Measurements from ENCODE around the gene TMEM131. TPM values are rescaled to one million over a fixed set of nuclear protein-coding genes. Genes with fewer than 3 reads are reported as not detected.

Gene TMEM131
- total RNA-seq, 1 experiment from 2014 or later, result 29.6 TPM

GRCh38 chr2:98037206-98037605, 41.5 kb upstream of the TMEM131 start:
- H3K36me3 ChIP-seq (ENCODE audit: low read depth), result no peaks in the 10 kb centered on the region
- H3K4me2 ChIP-seq, result no peak overlapping the region
- intact Hi-C loops (cut with micrococcal nuclease; ENCODE audit: unreplicated experiment), result no loop called here
- no peak overlapping the region for H3K27ac ChIP-seq
- no peak for DNase-seq
- H3F3A ChIP-seq (ENCODE audit: insufficient read depth, low read depth), result no peaks in the 10 kb centered on the region
- no peaks in the 10 kb centered on the region for H3K9me2 ChIP-seq (ENCODE audit: insufficient read depth)
- no peaks in the 10 kb centered on the region for H3K4me1 ChIP-seq (replicated peaks; ENCODE audit: insufficient read depth)
- no peaks in the 10 kb centered on the region for H3K27me3 ChIP-seq (ENCODE audit: insufficient read depth, low read depth)
- TF ChIP-seq CTCF (conservative IDR thresholded peaks at IDR 0.05) (no peak), EZH2 (IDR thresholded peaks at IDR 0.05; ENCODE audit: low read depth) (no peak)
- ChIA-PET CTCF (no interaction called here), POLR2A (ENCODE audit: unreplicated experiment) (no interaction called here)
- H3K4me3 ChIP-seq, result no peak overlapping the region
- H3K9me3 ChIP-seq (ENCODE audit: insufficient read depth, low read depth), result no peaks in the 10 kb centered on the region
- no peak overlapping the region for H2AFZ ChIP-seq
- no peaks in the 10 kb centered on the region for H4K20me1 ChIP-seq (ENCODE audit: insufficient read depth)
- no peaks in the 10 kb centered on the region for H3K79me2 ChIP-seq (ENCODE audit: low read depth)
- BruUV-seq (replicated peaks), result no TSS peak

GRCh38 chr2:98036349-98037000, 40.7 kb upstream of the TMEM131 start:
- Histone ChIP-seq H4K20me1 (ENCODE audit: insufficient read depth) (no peaks in the 10 kb centered on the region), H3K27ac (no peak overlapping the region), H3K79me2 (ENCODE audit: low read depth) (no peaks in the 10 kb centered on the region), H3K27me3 (ENCODE audit: insufficient read depth, low read depth) (no peaks in the 10 kb centered on the region), H3K4me3 (no peak overlapping the region), H2AFZ (no peak overlapping the region), H3F3A (ENCODE audit: insufficient read depth, low read depth) (no peaks in the 10 kb centered on the region), H3K9me2 (ENCODE audit: insufficient read depth) (no peaks in the 10 kb centered on the region), H3K4me1 (replicated peaks; ENCODE audit: insufficient read depth) (no peaks in the 10 kb centered on the region), H3K9me3 (ENCODE audit: insufficient read depth, low read depth) (no peaks in the 10 kb centered on the region), H3K36me3 (ENCODE audit: low read depth) (no peaks in the 10 kb centered on the region), H3K4me2 (no peak overlapping the region)
- CTCF ChIA-PET, result interaction anchor here (0.7 kb wide), 1 partner anchor 327 kb away, joined by 5 read pairs; no protein-coding TSS in a partner anchor
- TF ChIP-seq CTCF (conservative IDR thresholded peaks at IDR 0.05) (no peak), EZH2 (IDR thresholded peaks at IDR 0.05; ENCODE audit: low read depth) (no peak)
- intact Hi-C loops (cut with micrococcal nuclease; ENCODE audit: unreplicated experiment), result no loop called here
- POLR2A ChIA-PET (ENCODE audit: unreplicated experiment), result no interaction called here
- BruUV-seq (replicated peaks), result no TSS peak
- DNase-seq, result no peak

GRCh38 chr2:98034745-98035144, 39.0 kb upstream of the TMEM131 start:
- Histone ChIP-seq H3K27me3 (ENCODE audit: insufficient read depth, low read depth) (no peaks in the 10 kb centered on the region), H4K20me1 (ENCODE audit: insufficient read depth) (no peaks in the 10 kb centered on the region), H3F3A (ENCODE audit: insufficient read depth, low read depth) (no peaks in the 10 kb centered on the region), H3K36me3 (ENCODE audit: low read depth) (no peaks in the 10 kb centered on the region), H3K4me1 (replicated peaks; ENCODE audit: insufficient read depth) (no peaks in the 10 kb centered on the region), H3K9me3 (ENCODE audit: insufficient read depth, low read depth) (no peaks in the 10 kb centered on the region), H3K4me3 (no peak overlapping the region), H2AFZ (no peak overlapping the region), H3K4me2 (no peak overlapping the region), H3K27ac (no peak overlapping the region), H3K9me2 (ENCODE audit: insufficient read depth) (no peaks in the 10 kb centered on the region), H3K79me2 (ENCODE audit: low read depth) (no peaks in the 10 kb centered on the region)
- POLR2A ChIA-PET (ENCODE audit: unreplicated experiment), result no interaction called here
- intact Hi-C loops (cut with micrococcal nuclease; ENCODE audit: unreplicated experiment), result no loop called here
- CTCF ChIA-PET, result no interaction called here
- no TSS peak for BruUV-seq (replicated peaks)
- TF ChIP-seq EZH2 (IDR thresholded peaks at IDR 0.05; ENCODE audit: low read depth) (no peak), CTCF (conservative IDR thresholded peaks at IDR 0.05) (no peak)
- DNase-seq, result no peak

Measured in PC-9 (cell line).